Breast epithelium (tissue), 4 donors: ENCODE measurements around the gene CMSS1. TPM values are rescaled to one million over a fixed set of nuclear protein-coding genes. Genes with fewer than 3 reads are reported as not detected.

ENCODE experiments used
- DNase-seq, 2 donors: peaks; one replicate each; pipeline ENCODE4 v3.0.0-alpha.2; 2019; ENCODE audit warnings: low spot score in 2 of 2
- H3K27ac ChIP-seq, 2 donors: fragments of 200-600 bp; sonication (generic) in 1 of 2; one replicate each; pipeline ENCODE4 v1.5.1; 2016 to 2019; ENCODE audit warnings: mild to moderate bottlenecking in 1 of 2
- H3K27me3 ChIP-seq, 2 donors: fragments of 200-600 bp; sonication (generic) in 1 of 2; one replicate each; pipeline versions ENCODE4 v1.5.1 to v1.6.0; 2017 to 2019; ENCODE audit warnings: control low read depth in 1 of 2, mild to moderate bottlenecking in 1 of 2
- H3K36me3 ChIP-seq: fragments of 200-600 bp; one replicate; pipeline ENCODE4 v1.5.1; 2019
- H3K4me1 ChIP-seq, 2 donors: fragments of 200-600 bp; sonication (generic); one replicate each; pipeline ENCODE4 v1.5.1; 2016 to 2019; ENCODE audit warnings: control low read depth in 1 of 2
- H3K4me3 ChIP-seq, 3 donors: fragments of 200-600 bp; sonication (generic); 1 replicate in 2 of 3; 2 replicates in 1 of 3; pipeline ENCODE4 v1.5.1; 2016 to 2019; ENCODE audit warnings: mild to moderate bottlenecking in 3 of 3, moderate library complexity in 2 of 3
- H3K9me3 ChIP-seq, 2 donors: fragments of 200-600 bp; sonication (generic) in 1 of 2; one replicate each; pipeline ENCODE4 v1.5.1; 2016 to 2019; ENCODE audit warnings: control low read depth in 1 of 2
- POLR2A ChIP-seq: fragments of 450-650 bp; IDR thresholded peaks from one replicate; pipeline ENCODE4 v1.6.1; 2016; ENCODE audit warnings: antibody characterized with exemption, mild to moderate bottlenecking, moderate library complexity
- POLR2AphosphoS5 ChIP-seq, 3 donors: sonication (generic); formaldehyde crosslinking; IDR thresholded peaks; one replicate each; pipeline ENCODE4 v1.6.1; 2017; ENCODE audit warnings: antibody characterized with exemption in 3 of 3
- intact Hi-C: fragments of 100-400 bp; cut with DNase I; formaldehyde crosslinking; loops from one replicate; pipeline ENCODE4 v1.15.1; 2023; ENCODE audit warnings: low total_unique reads
- total RNA-seq, 3 donors: library from RNA; depleted of rRNA; stranded (reverse); fragments of >200 nt; gene quantifications; one replicate each; pipeline ENCODE4 v1.1.0, GENCODE V29; 2016
- TF ChIP-seq, protein P1 (sequence below), 3 donors: fragments of 450-650 bp; IDR thresholded peaks; one replicate each; pipeline ENCODE4 v1.5.1; 2016 to 2017; ENCODE audit warnings: antibody characterized with exemption in 3 of 3, mild to moderate bottlenecking in 3 of 3, moderate library complexity in 3 of 3

CMSS1 gene
- total RNA-seq, 3 donors from 2014 or later, result 15.5 to 35.4 (median 16.1) TPM

DNA sequence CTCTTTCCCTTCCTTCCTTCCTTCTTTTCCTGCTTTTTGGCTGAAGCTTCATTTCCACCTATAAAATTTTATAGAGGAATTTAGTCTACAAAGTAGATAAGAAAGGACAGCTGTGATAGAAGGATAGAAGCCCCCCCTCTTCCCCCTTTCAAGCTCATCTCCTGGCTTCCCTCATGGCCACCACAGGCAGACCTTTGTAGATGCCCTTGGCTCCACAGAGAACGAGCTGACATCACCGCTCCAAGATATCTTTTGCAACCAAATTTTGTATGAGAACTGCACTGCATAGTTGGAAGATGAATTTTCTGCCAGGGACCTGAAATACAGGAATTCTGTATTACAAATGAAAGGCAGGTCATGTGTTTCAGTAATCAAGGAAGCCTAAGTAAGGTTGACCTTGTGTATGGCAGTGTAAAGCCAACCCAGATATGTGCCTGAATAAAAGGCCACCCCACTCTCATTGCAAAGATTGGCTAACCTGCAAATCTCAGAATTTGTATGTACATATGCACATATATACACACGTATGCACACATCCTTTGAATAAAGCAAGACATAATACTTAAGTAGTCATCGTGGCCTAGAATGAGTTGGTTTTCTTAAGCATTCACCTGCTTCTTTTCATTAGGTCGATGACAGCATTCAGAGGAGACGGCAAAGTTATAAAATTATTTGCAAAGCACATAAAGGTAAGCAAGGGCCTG lies 353.7 kb downstream of the CMSS1 start:
- no peak for TF ChIP-seq POLR2AphosphoS5 (IDR thresholded peaks at IDR 0.05)
- no peak for TF ChIP-seq POLR2A
- TF ChIP-seq, protein P1, sequence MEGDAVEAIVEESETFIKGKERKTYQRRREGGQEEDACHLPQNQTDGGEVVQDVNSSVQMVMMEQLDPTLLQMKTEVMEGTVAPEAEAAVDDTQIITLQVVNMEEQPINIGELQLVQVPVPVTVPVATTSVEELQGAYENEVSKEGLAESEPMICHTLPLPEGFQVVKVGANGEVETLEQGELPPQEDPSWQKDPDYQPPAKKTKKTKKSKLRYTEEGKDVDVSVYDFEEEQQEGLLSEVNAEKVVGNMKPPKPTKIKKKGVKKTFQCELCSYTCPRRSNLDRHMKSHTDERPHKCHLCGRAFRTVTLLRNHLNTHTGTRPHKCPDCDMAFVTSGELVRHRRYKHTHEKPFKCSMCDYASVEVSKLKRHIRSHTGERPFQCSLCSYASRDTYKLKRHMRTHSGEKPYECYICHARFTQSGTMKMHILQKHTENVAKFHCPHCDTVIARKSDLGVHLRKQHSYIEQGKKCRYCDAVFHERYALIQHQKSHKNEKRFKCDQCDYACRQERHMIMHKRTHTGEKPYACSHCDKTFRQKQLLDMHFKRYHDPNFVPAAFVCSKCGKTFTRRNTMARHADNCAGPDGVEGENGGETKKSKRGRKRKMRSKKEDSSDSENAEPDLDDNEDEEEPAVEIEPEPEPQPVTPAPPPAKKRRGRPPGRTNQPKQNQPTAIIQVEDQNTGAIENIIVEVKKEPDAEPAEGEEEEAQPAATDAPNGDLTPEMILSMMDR (IDR thresholded peaks at IDR 0.05), result no peak
- H3K4me1 ChIP-seq, result no peaks in the 10 kb centered on the region
- intact Hi-C loops, result no loop called here
- no peaks in the 10 kb centered on the region for H3K9me3 ChIP-seq
- H3K27me3 ChIP-seq, result no peaks in the 10 kb centered on the region
- no peaks in the 10 kb centered on the region for H3K36me3 ChIP-seq
- no peak for DNase-seq
- no peak overlapping the region for H3K4me3 ChIP-seq
- no peak overlapping the region for H3K27ac ChIP-seq

DNA sequence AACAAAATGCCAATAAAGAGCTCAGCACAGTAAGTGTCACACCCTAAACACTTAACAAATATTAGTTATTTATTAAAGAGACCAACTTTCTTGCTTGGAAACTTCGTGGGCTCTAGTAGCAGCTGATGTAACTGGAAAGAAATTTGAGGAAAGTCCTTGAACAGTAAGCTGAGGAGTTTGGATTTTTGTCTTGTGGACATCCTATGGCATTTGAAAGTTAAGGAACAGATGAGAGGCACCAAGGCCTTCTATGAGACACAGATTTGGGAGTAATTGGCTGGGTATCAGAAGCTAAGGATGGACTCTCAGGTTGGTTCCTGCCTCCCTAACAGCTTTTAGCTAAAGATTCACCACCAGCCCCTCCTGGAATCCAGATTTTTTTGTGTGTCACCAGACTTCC lies 356.3 kb downstream of the CMSS1 start:
- Histone ChIP-seq H3K9me3 (peaks cover 0 to 2% of the 10 kb centered on the region in 2 donors), H3K27me3 (no peaks in the 10 kb centered on the region), H3K36me3 (peaks cover 7% of the 10 kb centered on the region), H3K27ac (no peak overlapping the region), H3K4me3 (no peak overlapping the region), H3K4me1 (no peaks in the 10 kb centered on the region)
- intact Hi-C loops, result no loop called here
- no peak for TF ChIP-seq POLR2AphosphoS5 (IDR thresholded peaks at IDR 0.05)
- TF ChIP-seq POLR2A, result no peak
- TF ChIP-seq, protein P1 (IDR thresholded peaks at IDR 0.05), result no peak
- DNase-seq, result no peak

DNA sequence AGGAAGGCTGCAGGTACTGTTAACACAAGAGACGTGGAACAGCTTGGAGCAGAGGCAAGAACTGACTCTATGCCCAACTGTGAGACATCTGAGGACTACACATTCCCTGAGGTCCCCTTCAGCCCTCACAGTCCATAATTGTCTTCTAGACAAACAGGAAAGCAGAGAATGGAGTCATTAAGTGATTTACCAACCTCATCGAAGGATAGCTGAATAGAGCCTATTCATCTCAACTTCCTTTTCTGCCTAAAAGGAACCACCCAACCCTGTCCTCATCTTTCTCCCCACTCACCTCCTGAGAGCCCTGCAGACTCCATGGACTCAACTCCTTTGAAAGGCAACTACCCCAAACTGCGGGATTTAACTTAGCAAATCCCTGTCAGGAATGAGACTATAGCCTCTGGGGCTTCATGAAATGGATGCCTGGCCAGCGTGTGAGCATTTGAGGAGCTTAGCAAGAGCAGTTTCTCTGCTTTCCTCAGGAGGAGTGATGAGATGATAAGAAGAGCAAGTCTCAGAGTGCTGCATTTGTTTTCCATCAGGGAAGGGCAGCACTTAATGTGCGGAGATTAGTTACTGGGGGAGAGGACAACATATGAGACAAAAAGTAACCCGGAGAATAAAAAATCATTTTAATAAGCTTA lies 358.1 kb downstream of the CMSS1 start:
- TF ChIP-seq POLR2AphosphoS5 (IDR thresholded peaks at IDR 0.05) (no peak), POLR2A (no peak)
- TF ChIP-seq, protein P1 (IDR thresholded peaks at IDR 0.05), result no peak
- H3K27me3 ChIP-seq, result no peaks in the 10 kb centered on the region
- no peak overlapping the region for H3K27ac ChIP-seq
- H3K4me3 ChIP-seq, result no peak overlapping the region
- peaks cover 11 to 16% of the 10 kb centered on the region in 2 donors for H3K9me3 ChIP-seq
- no peaks in the 10 kb centered on the region for H3K4me1 ChIP-seq
- H3K36me3 ChIP-seq, result peaks cover 7% of the 10 kb centered on the region
- intact Hi-C loops, result no loop called here
- DNase-seq, result no peak

DNA sequence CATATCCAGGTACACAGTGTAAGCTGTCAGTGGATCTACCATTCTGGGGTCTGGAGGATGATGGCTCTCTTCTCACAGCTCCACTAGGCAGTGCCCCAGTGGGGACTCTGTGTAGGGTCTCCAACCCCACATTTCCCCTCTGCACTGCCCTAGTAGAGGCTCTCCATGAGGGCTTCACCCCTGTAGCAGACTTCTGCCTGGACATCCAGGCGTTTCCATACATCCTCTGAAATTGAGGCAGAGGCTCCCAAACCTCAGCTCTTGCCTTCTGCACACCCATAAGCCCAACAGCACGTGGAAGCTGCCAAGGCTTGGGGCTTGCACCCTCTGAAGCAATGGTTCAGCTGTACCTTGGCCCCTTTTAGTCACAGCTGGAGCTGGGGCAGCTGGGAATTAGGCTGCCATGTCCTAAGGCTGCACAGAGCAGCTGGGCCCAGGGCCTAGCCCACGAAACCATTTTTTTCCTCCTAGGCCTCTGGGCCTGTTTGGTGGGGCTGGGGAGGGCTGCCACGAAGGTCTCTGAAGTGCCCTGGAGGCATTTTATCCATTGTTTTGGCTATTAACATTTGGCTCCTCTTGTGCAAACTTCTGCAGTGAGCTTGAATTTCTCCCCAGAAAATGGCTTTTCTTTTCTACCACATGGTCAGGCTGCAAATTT lies 362.2 kb downstream of the CMSS1 start:
- Histone ChIP-seq H3K36me3 (peaks cover 7% of the 10 kb centered on the region), H3K4me1 (no peaks in the 10 kb centered on the region), H3K9me3 (peaks cover 11 to 16% of the 10 kb centered on the region in 2 donors), H3K27ac (no peak overlapping the region), H3K27me3 (no peaks in the 10 kb centered on the region), H3K4me3 (no peak overlapping the region)
- intact Hi-C loops, result no loop called here
- TF ChIP-seq, protein P1 (IDR thresholded peaks at IDR 0.05), result no peak
- TF ChIP-seq POLR2AphosphoS5 (IDR thresholded peaks at IDR 0.05) (no peak), POLR2A (no peak)
- no peak for DNase-seq

DNA sequence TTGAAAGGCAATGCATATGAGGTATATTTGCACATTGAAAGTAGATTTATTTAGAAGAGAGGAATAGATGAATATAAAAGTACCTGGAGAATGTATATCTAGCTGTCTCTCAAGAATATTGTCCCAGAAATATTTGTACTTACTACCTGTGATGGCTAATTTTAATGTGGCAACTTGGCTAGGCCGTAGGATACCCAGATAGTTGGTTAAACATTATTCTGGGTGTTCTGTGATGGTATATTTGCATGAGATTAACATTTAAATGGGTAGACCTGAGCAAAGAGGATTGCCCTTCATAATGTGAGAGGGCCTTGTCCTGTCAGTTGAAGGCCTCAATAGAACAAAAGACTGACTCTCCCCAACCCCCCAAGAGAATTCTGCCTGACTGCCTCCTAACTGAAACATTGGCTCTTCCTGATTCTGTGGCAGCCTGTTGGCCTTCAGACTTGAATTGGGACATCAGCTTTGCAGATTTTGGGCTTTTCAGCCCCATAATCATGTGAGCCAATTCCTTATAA lies 366.0 kb downstream of the CMSS1 start:
- TF ChIP-seq POLR2A (no peak), POLR2AphosphoS5 (IDR thresholded peaks at IDR 0.05) (no peak)
- TF ChIP-seq, protein P1 (IDR thresholded peaks at IDR 0.05), result no peak
- Histone ChIP-seq H3K9me3 (peaks cover 11 to 16% of the 10 kb centered on the region in 2 donors), H3K4me1 (no peaks in the 10 kb centered on the region), H3K27ac (no peak overlapping the region), H3K4me3 (no peak overlapping the region), H3K36me3 (no peaks in the 10 kb centered on the region), H3K27me3 (no peaks in the 10 kb centered on the region)
- intact Hi-C loops, result no loop called here
- no peak for DNase-seq
